Measurements from ENCODE around the gene MB.

DNA sequence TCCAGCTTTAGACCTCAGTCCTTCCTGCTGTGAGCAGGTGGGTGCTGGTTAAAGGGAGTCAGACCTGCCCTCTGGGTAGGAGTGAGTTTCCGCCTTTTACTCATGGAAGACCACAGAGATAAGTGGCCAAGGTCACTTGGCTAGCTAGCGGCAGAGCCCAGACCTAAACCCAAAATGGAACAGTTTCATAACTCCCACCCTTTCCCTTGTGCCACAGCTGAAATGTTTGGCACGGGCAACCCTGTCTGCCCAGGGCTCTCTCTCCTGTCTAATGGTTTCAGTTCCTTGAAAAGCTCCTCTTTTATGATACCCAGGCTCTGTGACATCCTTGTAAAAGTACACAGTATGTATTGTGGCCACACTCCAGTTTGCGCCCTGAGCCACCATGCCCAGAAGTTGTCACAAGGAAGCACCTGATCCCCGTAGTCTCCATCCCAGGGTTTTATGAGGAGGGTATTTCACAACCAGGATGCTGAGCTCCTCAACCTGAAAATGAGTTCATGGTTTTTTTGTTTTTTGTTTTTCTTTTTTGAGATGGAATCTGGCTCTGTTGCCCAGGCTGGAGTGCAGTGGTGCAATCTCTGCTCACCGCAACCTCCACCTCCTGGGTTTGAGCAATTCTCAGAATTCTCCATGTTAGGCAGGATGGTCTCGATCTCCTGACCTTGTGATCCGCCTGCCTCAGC is 5.1 kb downstream of the MB start:
- TF ChIP-seq, protein P1, sequence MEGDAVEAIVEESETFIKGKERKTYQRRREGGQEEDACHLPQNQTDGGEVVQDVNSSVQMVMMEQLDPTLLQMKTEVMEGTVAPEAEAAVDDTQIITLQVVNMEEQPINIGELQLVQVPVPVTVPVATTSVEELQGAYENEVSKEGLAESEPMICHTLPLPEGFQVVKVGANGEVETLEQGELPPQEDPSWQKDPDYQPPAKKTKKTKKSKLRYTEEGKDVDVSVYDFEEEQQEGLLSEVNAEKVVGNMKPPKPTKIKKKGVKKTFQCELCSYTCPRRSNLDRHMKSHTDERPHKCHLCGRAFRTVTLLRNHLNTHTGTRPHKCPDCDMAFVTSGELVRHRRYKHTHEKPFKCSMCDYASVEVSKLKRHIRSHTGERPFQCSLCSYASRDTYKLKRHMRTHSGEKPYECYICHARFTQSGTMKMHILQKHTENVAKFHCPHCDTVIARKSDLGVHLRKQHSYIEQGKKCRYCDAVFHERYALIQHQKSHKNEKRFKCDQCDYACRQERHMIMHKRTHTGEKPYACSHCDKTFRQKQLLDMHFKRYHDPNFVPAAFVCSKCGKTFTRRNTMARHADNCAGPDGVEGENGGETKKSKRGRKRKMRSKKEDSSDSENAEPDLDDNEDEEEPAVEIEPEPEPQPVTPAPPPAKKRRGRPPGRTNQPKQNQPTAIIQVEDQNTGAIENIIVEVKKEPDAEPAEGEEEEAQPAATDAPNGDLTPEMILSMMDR (IDR thresholded peaks at IDR 0.05), result no peak
- TF ChIP-seq NR3C1 (IDR thresholded peaks at IDR 0.05) (no peak), POLR2A (IDR thresholded peaks at IDR 0.05; ENCODE audit: low read length) (no peak), MAZ (IDR thresholded peaks at IDR 0.05; ENCODE audit: borderline replicate concordance, low read depth, low read length) (no peak), JUN (IDR thresholded peaks at IDR 0.05) (no peak), CBX2 (IDR thresholded peaks at IDR 0.05; ENCODE audit: borderline replicate concordance, low read depth) (no peak), CEBPB (IDR thresholded peaks at IDR 0.05) (no peak), ZFP36 (IDR thresholded peaks at IDR 0.05; ENCODE audit: borderline replicate concordance, partially characterized antibody) (no peak), RCOR1 (IDR thresholded peaks at IDR 0.05; ENCODE audit: low read depth, low read length) (no peak), RAD21 (conservative IDR thresholded peaks at IDR 0.05 in 1 of 2, IDR thresholded peaks at IDR 0.05 in 1 of 2) (no peak)
- TF ChIP-seq, protein P2, sequence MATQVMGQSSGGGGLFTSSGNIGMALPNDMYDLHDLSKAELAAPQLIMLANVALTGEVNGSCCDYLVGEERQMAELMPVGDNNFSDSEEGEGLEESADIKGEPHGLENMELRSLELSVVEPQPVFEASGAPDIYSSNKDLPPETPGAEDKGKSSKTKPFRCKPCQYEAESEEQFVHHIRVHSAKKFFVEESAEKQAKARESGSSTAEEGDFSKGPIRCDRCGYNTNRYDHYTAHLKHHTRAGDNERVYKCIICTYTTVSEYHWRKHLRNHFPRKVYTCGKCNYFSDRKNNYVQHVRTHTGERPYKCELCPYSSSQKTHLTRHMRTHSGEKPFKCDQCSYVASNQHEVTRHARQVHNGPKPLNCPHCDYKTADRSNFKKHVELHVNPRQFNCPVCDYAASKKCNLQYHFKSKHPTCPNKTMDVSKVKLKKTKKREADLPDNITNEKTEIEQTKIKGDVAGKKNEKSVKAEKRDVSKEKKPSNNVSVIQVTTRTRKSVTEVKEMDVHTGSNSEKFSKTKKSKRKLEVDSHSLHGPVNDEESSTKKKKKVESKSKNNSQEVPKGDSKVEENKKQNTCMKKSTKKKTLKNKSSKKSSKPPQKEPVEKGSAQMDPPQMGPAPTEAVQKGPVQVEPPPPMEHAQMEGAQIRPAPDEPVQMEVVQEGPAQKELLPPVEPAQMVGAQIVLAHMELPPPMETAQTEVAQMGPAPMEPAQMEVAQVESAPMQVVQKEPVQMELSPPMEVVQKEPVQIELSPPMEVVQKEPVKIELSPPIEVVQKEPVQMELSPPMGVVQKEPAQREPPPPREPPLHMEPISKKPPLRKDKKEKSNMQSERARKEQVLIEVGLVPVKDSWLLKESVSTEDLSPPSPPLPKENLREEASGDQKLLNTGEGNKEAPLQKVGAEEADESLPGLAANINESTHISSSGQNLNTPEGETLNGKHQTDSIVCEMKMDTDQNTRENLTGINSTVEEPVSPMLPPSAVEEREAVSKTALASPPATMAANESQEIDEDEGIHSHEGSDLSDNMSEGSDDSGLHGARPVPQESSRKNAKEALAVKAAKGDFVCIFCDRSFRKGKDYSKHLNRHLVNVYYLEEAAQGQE (IDR thresholded peaks at IDR 0.05), result no peak
- TF ChIP-seq, protein P3, sequence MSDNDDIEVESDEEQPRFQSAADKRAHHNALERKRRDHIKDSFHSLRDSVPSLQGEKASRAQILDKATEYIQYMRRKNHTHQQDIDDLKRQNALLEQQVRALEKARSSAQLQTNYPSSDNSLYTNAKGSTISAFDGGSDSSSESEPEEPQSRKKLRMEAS (IDR thresholded peaks at IDR 0.05), result no peak
